IMR-90 (cell line): ENCODE data around the gene DMD. TPM values are rescaled to one million over a fixed set of nuclear protein-coding genes. Genes with fewer than 3 reads are reported as not detected.

ENCODE experiments used
- ATAC-seq: fragments of 200-7000 bp; cut with Tn5 transposase; 2 replicates; pipeline ENCODE4 v1.9.1; 2020; ENCODE audit warnings: low read depth, mild to moderate bottlenecking, moderate library complexity
- BruUV-seq: library from RNA; stranded (reverse); fragments of 400-500 nt; replicated peaks from 2 replicates; lab custom pipeline; 2021; lab: Mats Ljungman, UMichigan
- CTCF ChIA-PET: fragments of 300-600 bp; formaldehyde crosslinking; extraction: SDS; loops from one replicate; lab custom pipeline; 2021; ENCODE audit warnings: antibody characterized with exemption; lab: Yijun Ruan, JAX
- POLR2A ChIA-PET: fragments of 300-600 bp; sonication (Branson Sonifier 250); formaldehyde crosslinking; loops from one replicate; lab custom pipeline; 2022; ENCODE audit warnings: antibody characterized with exemption; ENCODE audit not compliant: unreplicated experiment; lab: Charles Lee
- DNase-seq: peaks from one replicate; pipeline ENCODE4 v3.0.0; 2013
- H2AFZ ChIP-seq: replicated peaks from 2 replicates; pipeline ENCODE3; 2013; ENCODE audit warnings: low read length, mild to moderate bottlenecking; ENCODE audit not compliant: poor library complexity
- H2AK5ac ChIP-seq: 2 replicates; pipeline ENCODE4 v1.6.1; 2013; ENCODE audit warnings: low read depth, low read length, inconsistent platforms
- H2AK9ac ChIP-seq: replicated peaks from 2 replicates; pipeline ENCODE3; 2013; ENCODE audit warnings: mild to moderate bottlenecking, low read depth, low read length, moderate library complexity; ENCODE audit not compliant: poor library complexity
- H2BK120ac ChIP-seq: 2 replicates; pipeline ENCODE4 v1.6.1; 2013; ENCODE audit warnings: low read depth, low read length, inconsistent platforms
- H2BK15ac ChIP-seq: 3 replicates; pipeline ENCODE4 v1.6.1; 2013; ENCODE audit warnings: low read depth, low read length, inconsistent platforms
- H2BK20ac ChIP-seq: 2 replicates; pipeline ENCODE4 v1.6.1; 2013; ENCODE audit warnings: low read depth, mild to moderate bottlenecking, inconsistent platforms, low read length, moderate library complexity
- H2BK5ac ChIP-seq: 2 replicates; pipeline ENCODE4 v1.6.1; 2013; ENCODE audit warnings: mild to moderate bottlenecking, low read depth, low read length, inconsistent platforms; ENCODE audit not compliant: poor library complexity, severe bottlenecking
- H3K14ac ChIP-seq: replicated peaks from 2 replicates; pipeline ENCODE4 v1.6.1; 2013; ENCODE audit warnings: low read depth, low read length, inconsistent platforms
- H3K18ac ChIP-seq: 2 replicates; pipeline ENCODE4 v1.6.1; 2013; ENCODE audit warnings: low read depth, low read length, control low read depth
- H3K23ac ChIP-seq: 2 replicates; pipeline ENCODE4 v1.6.1; 2013; ENCODE audit warnings: low read depth, low read length, inconsistent platforms
- H3K27ac ChIP-seq: 2 replicates; pipeline ENCODE4 v1.5.1; 2013; ENCODE audit warnings: mild to moderate bottlenecking, control low read depth, low read length; ENCODE audit not compliant: insufficient read depth
- H3K27me3 ChIP-seq: 2 replicates; pipeline ENCODE4 v1.6.1; 2013; ENCODE audit warnings: low read length; ENCODE audit not compliant: control insufficient read depth, insufficient read depth
- H3K36me3 ChIP-seq: 2 replicates; pipeline ENCODE4 v1.6.1; 2013; ENCODE audit warnings: low read length, mixed read lengths; ENCODE audit not compliant: control insufficient read depth, insufficient read depth
- H3K4ac ChIP-seq: 2 replicates; pipeline ENCODE4 v1.6.1; 2013; ENCODE audit warnings: low read depth, low read length, inconsistent platforms
- H3K4me1 ChIP-seq: 2 replicates; pipeline ENCODE4 v1.6.1; 2013; ENCODE audit warnings: low read length, mixed read lengths; ENCODE audit not compliant: control insufficient read depth, insufficient read depth
- H3K4me2 ChIP-seq: 2 replicates; pipeline ENCODE4 v1.6.1; 2013; ENCODE audit warnings: low read depth, mild to moderate bottlenecking, control low read depth, low read length, moderate library complexity
- H3K4me3 ChIP-seq: 2 replicates; pipeline ENCODE4 v1.5.1; 2013; ENCODE audit warnings: low read depth, mild to moderate bottlenecking, control low read depth, low read length, moderate library complexity; ENCODE audit not compliant: insufficient read depth
- H3K56ac ChIP-seq: 2 replicates; pipeline ENCODE4 v1.6.1; 2013; ENCODE audit warnings: low read length, inconsistent platforms; ENCODE audit not compliant: insufficient read depth; ENCODE audit errors: extremely low read depth
- H3K79me1 ChIP-seq, 2 experiments: 2 replicates each; pipeline ENCODE4 v1.6.1; 2013; ENCODE audit warnings: low read length in 2 of 2, inconsistent platforms in 1 of 2, low read depth in 1 of 2
- H3K9ac ChIP-seq: 2 replicates; pipeline ENCODE4 v1.6.1; 2013; ENCODE audit warnings: low read depth, low read length, control low read depth
- H3K9me1 ChIP-seq: 2 replicates; pipeline ENCODE4 v1.6.1; 2013; ENCODE audit warnings: low read length, inconsistent platforms; ENCODE audit not compliant: insufficient read depth
- H3K9me3 ChIP-seq: 2 replicates; pipeline ENCODE4 v1.6.1; 2013; ENCODE audit warnings: low read length; ENCODE audit not compliant: control insufficient read depth, insufficient read depth
- H4K20me1 ChIP-seq: 2 replicates; pipeline ENCODE4 v1.6.1; 2013; ENCODE audit warnings: low read length, inconsistent platforms; ENCODE audit not compliant: insufficient read depth
- H4K5ac ChIP-seq: 2 replicates; pipeline ENCODE4 v1.6.1; 2013; ENCODE audit warnings: mild to moderate bottlenecking, low read depth, low read length, control low read depth
- H4K8ac ChIP-seq, 2 experiments: 2 replicates each; pipeline ENCODE4 v1.6.1; 2013; ENCODE audit warnings: low read depth in 2 of 2, low read length in 2 of 2, control low read depth in 1 of 2, inconsistent platforms in 1 of 2
- H4K91ac ChIP-seq: 2 replicates; pipeline ENCODE4 v1.6.1; 2013; ENCODE audit warnings: low read depth, low read length, inconsistent platforms; ENCODE audit not compliant: insufficient read depth
- CEBPB ChIP-seq: IDR thresholded peaks from 2 replicates; pipeline ENCODE4 v1.6.1; 2012; ENCODE audit warnings: low read depth, low read length, improper control_type of control experiment
- MAFK ChIP-seq: IDR thresholded peaks from 2 replicates; pipeline ENCODE4 v1.6.1; 2012; ENCODE audit warnings: low read depth, low read length, improper control_type of control experiment
- MXI1 ChIP-seq: IDR thresholded peaks from 2 replicates; pipeline ENCODE4 v1.6.1; 2012; ENCODE audit warnings: low read depth, mild to moderate bottlenecking, low read length, moderate library complexity, borderline replicate concordance
- NFE2L2 ChIP-seq: fragments of 150-350 bp; IDR thresholded peaks from 2 replicates; pipeline ENCODE4 v1.6.1; 2016; ENCODE audit warnings: low read depth, mild to moderate bottlenecking, low read length
- POLR2A ChIP-seq: IDR thresholded peaks from 2 replicates; pipeline ENCODE4 v1.6.1; 2012; ENCODE audit warnings: mild to moderate bottlenecking, low read depth, low read length
- SMC3 ChIP-seq: fragments of 150-350 bp; IDR thresholded peaks from 2 replicates; pipeline ENCODE4 v1.6.1; 2016; ENCODE audit warnings: low read depth, mild to moderate bottlenecking, antibody characterized with exemption, low read length, moderate library complexity
- WGBS, 2 experiments: methylation state at CpG; one replicate each; pipeline versions ENCODE4 v1.1.5 to v1.1.7; 2013; ENCODE audit warnings: missing lambda C conversion rate in 2 of 2; ENCODE audit not compliant: insufficient read length in 1 of 2; ENCODE audit errors: extremely low coverage in 2 of 2; 5-methylcytosine and 5-hydroxymethylcytosine counted together
- dilution Hi-C: fragments of 300-500 bp; cut with HindIII; formaldehyde crosslinking; loops from one replicate; pipeline ENCODE4 v1.14.3; 2018; ENCODE audit warnings: low sequenced_read_pairs; ENCODE audit not compliant: unreplicated experiment
- in situ Hi-C: fragments of 300-500 bp; cut with MboI; formaldehyde crosslinking; loops from 3 replicates; pipeline ENCODE4 v1.14.3; 2019; ENCODE audit warnings: low sequenced_read_pairs, inconsistent platforms, mixed read lengths
- intact Hi-C: fragments of 100-400 bp; cut with micrococcal nuclease; formaldehyde crosslinking; loops from 2 replicates; pipeline ENCODE4 v1.10.0; 2022
- polyA plus RNA-seq, 3 experiments: library from polyadenylated mRNA; depleted of rRNA; stranded (reverse); fragments of >200 nt; gene quantifications; 2 replicates each; pipeline ENCODE4 v1.2.3, GENCODE V29; 2012; ENCODE audit warnings: low replicate concordance in 1 of 3
- total RNA-seq: library from RNA; depleted of rRNA; stranded (reverse); fragments of >200 nt; gene quantifications from 2 replicates; pipeline ENCODE4 v1.2.3, GENCODE V29; 2012

The DMD gene
- total and polyA plus RNA-seq, 2 of the 4 experiments (the other 2 are of a cell fraction) = 6.6 to 11.8 TPM

DNA sequence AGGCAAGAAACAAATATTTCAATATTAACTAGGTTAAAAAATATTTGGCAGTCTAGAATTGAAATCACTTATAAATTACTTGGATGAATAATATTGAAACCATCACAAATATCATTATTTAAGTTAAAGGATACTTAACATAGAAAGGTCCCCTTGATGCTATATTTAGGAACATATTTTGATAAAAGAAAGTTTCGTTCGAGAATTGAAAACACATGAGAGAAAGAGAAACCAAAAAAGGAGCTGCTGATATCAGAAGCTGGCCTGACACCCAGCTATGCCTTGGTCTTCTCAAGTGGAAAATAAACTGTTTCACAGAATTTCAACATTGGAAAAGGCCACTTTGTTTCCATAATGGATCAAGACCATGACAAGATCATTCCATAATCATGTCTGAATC lies 762.4 kb downstream of the DMD start:
- Histone ChIP-seq H3K23ac (no peak overlapping the region), H3K4me3 (no peak overlapping the region), H2BK120ac (no peak overlapping the region), H2AK5ac (no peak overlapping the region), H3K79me1 (no peaks in the 10 kb centered on the region), H4K5ac (no peak overlapping the region), H2AK9ac (no peak overlapping the region), H3K56ac (no peak overlapping the region), H4K8ac (no peak overlapping the region), H3K9me1 (no peaks in the 10 kb centered on the region), H2BK15ac (no peak overlapping the region), H2BK5ac (no peak overlapping the region), H4K91ac (no peak overlapping the region), H3K14ac (no peak overlapping the region), H3K27ac (no peak overlapping the region), H3K36me3 (no peaks in the 10 kb centered on the region), H3K4me1 (no peaks in the 10 kb centered on the region), H2AFZ (no peak overlapping the region), H3K9me3 (no peaks in the 10 kb centered on the region), H3K4me2 (no peak overlapping the region), H2BK20ac (no peak overlapping the region), H4K20me1 (no peaks in the 10 kb centered on the region), H3K4ac (no peak overlapping the region), H3K18ac (no peak overlapping the region), H3K27me3 (no peaks in the 10 kb centered on the region), H3K9ac (no peak overlapping the region)
- intact Hi-C loops = no loop called here
- no peak for DNase-seq
- in situ Hi-C loops = no loop called here
- BruUV-seq = no TSS peak
- ATAC-seq = no peak
- ChIA-PET POLR2A (no interaction called here), CTCF (no interaction called here)
- TF ChIP-seq POLR2A (no peak), CEBPB (no peak), MAFK (no peak), NFE2L2 (no peak), MXI1 (no peak), SMC3 (no peak)
- WGBS, 2 experiments = no CpG with 5 or more reads among the region's 2 CpGs
- dilution Hi-C loops = no loop called here
